Hematopoietic multipotent progenitor cell treated with erythropoietin and hydrocortisone succinate and interleukin-3 and kit ligand, for 6 days (in vitro differentiated cells): ENCODE results near the gene TRMT13.
"Not testable (repeated sequence)": the region's sequence is repeated elsewhere in the genome, so short reads cannot be mapped to it uniquely, and the experiment has no call there.

Experiments
- DNase-seq: peaks from one replicate; pipeline ENCODE4 v3.0.0-alpha.2; 2015

TRMT13 gene

GRCh38 chr1:100164702-100165101, 31.7 kb downstream of the TRMT13 start:
- no peak for DNase-seq

- DNase-seq: no peak
Measured at GRCh38 chr1:100168051-100168450, 35.1 kb downstream of the TRMT13 start.

GRCh38 chr1:100177295-100178041, 44.5 kb downstream of the TRMT13 start:
- DNase-seq: no peak

DNA sequence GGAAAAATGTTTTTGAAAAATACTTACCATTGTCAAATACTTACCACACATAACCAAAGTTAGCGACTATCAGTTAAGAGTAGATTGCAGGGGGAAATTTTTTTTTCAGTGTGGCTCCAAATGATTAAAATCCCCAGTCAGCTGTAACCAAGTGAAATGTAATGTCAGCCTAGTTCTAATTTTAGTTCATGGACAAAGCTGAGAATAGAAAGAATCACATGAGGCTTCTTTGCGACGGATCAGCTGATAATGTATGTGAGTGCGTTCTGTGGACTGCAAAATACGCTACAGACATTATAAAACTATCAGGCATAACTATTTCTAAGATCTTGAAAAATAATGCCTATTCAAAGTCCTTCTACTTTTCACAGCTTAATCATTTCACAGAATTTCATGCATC, 45.1 kb downstream of the TRMT13 start, which contains the start of gene LRRC39:
Gene LRRC39, minus strand, starts transcription at position 166 of the 400 bp plus-strand sequence. CDS start 9,740 bp downstream, outside the sequence.
- DNase-seq: no peak

DNA sequence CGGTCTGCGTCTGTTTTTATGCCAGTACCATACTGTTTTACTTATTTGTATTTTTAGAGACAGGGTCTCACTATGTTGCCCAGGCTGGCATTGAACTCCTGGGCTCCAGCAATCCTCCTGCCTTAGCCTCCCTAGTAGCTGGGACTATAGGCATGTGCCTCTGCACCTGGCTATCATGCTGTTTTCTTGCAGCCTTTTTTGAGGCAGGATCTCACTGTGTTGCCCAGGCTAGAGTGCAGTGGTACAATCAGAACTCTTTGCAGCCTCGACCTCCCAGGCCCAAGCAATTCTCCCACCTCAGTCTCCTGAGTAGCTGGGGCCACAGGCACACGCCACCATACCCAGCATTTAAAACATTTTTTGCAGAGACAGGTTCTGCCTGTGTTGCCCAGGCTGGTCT, 50.4 kb downstream of the TRMT13 start:
- DNase-seq: no peak

DNA sequence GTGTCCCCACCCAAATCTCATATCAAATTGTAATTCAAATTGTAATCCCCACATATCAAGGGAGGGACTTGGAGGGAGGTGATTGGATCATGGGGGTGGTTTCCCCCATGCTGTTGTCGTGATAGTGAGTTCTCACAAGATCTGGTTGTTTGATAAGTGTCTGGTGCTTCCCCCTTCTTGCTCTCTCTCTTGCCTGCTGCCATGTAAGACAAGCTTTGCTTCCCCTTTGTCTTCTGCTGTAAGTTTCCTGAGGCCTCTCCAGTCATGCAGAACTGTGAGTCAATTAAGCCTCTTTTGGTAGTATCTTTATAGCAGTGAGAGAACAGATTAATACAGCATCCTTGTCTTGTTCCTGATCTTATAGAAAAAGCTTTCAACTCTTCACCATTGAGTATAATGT, 51.6 kb downstream of the TRMT13 start:
- DNase-seq: no peak

DNA sequence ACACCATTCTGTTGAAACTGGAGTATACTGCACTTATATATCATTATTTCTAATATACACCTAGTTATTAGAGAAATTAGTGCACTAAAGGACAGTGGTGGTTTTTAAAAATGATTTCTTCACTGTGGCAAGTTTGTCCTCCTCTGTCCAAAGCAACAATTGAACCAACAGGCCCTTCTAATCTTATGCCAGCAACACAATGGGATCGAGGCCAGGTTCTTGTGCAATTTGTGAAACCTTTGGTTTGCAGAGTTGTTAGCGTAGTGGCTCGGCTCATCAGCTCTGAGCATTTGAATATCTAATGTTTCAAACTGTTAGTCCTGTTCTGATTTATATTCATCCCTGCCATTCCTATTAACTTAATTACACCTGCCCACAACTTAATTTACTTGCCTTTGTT, 54.9 kb downstream of the TRMT13 start:
- DNase-seq: peak; percentile 26

DNA sequence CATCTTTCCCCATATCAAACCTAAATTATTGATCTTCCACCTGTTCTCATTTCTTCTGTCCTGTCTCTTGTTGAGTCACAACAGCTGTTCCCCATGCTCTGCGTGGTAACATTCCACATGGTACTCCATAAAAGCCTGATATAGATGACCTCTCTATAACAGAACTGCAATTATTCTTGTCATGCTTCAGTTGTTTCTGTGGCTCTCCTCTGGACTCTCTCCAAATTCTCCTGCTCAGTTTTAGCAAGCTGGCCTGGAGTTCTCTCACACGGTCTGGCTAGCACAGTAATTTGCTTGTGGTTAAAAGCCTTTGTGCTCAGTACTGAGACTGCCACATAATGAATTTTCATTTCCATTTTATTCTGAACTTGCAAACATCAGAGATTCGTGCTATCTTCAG, 55.7 kb downstream of the TRMT13 start:
- no peak for DNase-seq

DNA sequence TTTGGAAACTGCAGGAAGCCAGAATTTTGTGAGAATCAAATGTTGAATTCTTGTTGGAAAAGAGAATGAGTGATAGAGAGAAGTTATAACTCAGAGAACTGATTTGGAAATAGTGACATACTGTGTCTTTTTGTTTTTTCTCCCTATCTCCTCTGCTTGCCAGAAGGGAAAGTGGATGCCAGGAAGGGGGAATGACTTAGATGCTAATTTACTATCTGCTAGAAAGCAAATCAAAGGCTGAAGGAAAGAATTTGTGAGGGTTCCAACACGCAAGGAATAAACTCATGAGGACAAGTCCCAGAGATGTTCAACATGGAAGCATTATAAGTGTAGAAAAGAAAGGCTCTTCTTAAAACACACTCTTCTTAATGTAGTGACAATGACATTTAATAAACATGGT, 65.6 kb downstream of the TRMT13 start:
- no peak for DNase-seq

DNA sequence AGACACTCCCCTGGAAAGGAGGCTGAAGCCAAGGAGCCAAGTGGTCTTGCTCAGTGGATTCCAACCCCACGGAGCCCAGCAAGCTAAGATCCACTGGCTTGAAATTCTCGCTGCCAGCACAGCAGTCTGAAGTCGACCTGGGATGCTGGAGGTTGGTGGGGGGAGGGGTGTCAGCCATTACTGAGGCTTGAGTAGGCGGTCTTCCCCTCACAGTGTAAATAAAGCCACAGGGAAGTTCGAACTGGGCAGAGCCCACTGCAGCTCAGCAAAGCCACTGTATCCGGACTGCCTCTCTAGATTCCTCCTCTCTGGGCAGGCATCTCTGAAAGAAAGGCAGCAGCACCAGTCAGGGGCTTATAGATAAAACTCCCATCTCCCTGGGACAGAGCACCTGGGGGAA, 67.1 kb downstream of the TRMT13 start:
- DNase-seq: not testable (repeated sequence)
